Measurements from ENCODE around the gene MCOLN1.
"Not testable (repeated sequence)": the region's sequence is repeated elsewhere in the genome, so short reads cannot be mapped to it uniquely, and the experiment has no call there.

MCOLN1 gene

DNA sequence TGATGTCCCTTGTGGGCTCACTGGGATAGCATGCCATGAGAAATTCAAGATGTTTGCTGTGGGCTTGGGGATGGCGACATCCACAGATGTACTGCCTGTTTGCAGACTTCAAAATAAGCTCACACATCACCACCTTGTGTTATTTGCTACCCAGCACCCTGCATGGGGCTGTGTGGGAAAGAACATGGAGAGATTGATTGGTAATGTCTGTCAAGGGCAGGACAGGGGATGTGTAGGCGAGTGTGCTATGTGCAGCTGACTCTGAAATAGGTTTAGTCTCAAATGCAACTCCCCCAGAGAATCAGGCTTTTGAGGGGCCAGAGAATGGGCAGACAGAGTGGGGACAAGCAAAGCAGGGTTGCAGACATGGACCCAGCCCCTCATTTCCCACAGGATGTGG is 37.8 kb downstream of the MCOLN1 start:
- intact Hi-C loops (cut with DNase I) = loop anchor here (10.0 kb wide), 1 partner anchor 115 kb away; the partner anchor contains the start of gene MCEMP1
- no peak for DNase-seq

DNA sequence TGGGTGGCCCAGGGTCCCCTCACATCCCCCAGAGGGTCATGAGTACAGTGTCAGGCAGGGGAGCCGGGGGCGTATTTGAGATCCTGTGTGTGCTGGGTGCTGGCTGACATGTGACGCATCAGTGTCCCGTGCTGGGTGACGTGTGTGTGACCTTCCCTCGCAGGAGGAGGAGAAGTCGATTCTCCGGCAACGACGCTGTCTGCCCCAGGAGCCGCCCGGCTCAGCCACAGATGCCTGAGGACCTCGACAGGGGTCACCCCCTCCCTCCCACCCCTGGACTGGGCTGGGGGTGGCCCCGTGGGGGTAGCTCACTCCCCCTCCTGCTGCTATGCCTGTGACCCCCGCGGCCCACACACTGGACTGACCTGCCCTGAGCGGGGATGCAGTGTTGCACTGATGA is 38.9 kb downstream of the MCOLN1 start:
- no peak for DNase-seq

DNA sequence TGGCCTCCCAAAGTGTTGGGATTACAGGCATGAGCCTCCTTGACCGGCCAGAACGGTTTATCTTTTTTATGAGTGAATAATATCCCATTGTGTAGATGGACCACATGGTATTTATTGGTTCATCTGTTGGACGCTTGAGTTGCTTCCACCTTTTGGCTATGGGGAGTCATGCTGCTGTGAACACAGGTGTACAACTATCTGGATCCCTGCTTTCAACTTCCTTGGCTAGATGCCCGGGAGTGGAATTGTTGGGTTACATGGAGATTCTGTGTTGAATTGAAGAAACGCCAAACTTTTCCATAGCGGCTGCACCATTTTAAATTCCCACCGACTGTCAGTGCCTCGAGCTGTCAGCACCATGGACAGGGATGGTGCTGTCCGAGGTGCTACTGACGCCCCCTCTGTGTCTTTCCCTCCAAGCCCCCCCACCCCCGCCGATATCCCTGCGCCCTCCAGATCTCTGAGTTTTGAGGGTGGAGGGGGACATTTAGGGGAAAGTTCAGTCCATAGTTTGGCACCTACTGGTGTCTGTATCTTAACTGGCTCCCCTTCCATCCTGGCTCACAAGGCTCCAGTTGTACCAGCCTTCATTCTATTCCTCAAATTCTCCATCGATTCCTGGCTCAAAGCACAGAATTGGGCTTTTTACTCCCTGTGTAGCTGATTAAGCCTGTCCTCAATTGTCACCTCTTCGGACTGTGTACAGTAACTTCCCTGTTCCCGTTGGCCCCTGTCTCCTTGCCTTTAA is 40.4 kb downstream of the MCOLN1 start:
- no peak for DNase-seq
- intact Hi-C loops (cut with DNase I) = loop anchor here (10.0 kb wide), 1 partner anchor 112 kb away; the partner anchor contains the start of gene MCEMP1

More for the DNA sequence above, 38.9 kb downstream of the MCOLN1 start:
- intact Hi-C loops (cut with DNase I) = loop anchor here (10.0 kb wide), 1 partner anchor 113 kb away; the partner anchor contains the start of gene MCEMP1

DNA sequence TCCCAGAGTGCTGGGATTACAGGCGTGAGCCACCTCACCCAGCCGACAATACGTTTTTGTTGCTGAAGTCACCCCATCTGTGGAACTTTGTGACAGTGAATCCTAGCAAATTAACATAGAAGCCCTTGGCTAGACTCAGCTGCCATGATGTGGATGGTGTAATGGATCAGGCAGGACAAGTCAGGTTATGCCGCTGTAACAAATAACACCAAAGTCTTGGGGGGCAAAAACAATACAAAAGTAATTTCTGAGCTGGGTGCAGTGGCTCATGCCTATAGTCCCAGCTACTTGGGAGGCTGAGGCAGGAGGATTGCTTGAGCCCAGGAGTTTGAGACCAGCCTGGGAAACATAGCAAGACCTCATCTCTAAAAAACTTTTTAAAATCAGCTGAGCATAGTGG is 42.4 kb downstream of the MCOLN1 start:
- intact Hi-C loops (cut with DNase I) = loop anchor here (5.0 to 10.0 kb wide), 2 partner anchors 110 to 232 kb away; partner anchors contain the start of gene MCEMP1

DNA sequence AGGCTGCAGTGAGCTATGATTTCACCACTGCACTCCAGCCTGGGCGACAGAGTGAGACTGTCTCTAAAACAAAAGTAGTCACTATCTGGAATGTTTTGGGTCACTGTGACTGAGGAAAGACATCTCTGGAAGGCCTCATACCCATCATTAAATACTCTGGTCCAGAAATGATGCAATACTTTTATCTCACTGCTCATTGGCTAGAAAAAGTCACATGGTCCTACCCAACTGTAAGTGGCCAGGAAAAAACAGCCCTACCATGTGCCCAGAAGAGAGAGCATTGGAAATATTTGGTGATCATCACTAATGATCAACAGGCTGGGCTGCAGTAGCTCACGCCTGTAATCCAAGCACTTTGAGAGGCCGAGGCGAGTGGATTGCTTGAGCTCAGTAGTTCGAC is 42.9 kb downstream of the MCOLN1 start:
- DNase-seq = no peak

More for the DNA sequence above, 42.4 kb downstream of the MCOLN1 start:
- DNase-seq = no peak

DNA sequence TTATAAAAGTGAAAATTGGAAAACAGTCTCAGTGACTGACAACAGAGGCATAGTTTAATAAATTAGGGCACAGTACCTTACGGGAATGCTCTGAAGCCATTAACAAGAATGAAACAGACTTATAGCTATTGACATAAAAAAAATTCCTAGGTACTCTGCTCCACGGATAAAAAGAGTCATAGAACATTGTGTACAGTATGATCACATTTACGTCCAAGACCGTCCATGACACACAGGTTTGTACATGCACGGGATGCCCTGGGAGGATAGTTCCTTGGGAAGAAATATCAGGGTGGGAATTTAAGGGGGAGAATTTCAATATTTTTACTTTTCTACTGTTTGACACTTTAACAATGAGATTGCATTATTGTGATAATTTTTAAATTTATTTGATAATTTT is 48.3 kb downstream of the MCOLN1 start:
- DNase-seq = no peak
- intact Hi-C loops (cut with DNase I) = no loop called here

More for the DNA sequence above, 42.9 kb downstream of the MCOLN1 start:
- intact Hi-C loops (cut with DNase I) = loop anchor here (5.0 to 10.0 kb wide), 2 partner anchors 109 to 232 kb away; partner anchors contain the start of gene MCEMP1

DNA sequence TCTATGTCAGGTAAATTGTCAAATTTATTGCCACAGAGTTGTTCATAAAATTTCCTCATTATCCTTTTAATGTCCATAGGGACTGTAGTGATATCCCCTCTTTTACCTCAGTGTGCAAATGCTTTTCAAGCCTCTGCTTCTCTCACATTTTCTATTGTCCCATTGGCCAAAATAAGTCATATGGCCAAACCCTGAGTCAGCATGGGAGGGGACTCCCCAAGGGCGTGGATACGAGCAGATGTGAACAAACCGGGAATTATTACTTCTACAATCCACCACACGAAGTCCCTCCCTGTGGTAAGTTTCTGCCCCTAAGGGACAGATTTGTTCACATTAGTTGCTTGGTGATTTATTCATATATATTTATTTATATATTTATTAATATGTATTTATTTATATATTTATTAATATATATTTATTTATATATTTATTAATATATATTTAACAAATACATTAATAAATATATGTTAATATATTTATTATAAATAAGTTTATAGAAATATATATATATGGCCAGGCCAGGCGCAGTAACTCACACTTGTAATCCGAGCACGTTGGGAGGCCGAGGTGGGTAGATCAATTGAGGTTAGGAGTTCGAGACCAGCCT is 53.1 kb downstream of the MCOLN1 start:
- DNase-seq = no peak
- intact Hi-C loops (cut with DNase I) = no loop called here

DNA sequence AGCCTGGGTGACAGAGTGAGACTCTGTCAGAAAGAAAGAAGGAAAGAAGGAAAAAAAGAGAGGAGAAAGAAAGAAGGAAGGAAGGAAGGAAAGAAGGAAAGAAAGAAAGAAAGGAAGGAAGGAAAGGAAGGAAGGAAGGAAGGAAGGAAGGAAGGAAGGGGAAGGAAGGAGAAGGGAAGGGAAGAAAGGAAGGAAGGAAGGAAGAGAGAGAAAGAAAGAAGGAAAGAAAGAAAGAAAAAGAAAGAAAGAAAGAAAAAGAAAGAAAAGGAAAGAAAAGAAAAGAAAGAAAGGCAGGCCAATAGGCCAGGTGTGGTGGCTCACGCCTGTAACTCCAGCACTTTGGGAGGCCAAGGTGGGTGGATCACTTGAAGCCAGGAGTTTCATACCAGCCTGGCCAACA is 55.0 kb downstream of the MCOLN1 start:
- DNase-seq; intact Hi-C loops (cut with DNase I): not testable (repeated sequence)

DNA sequence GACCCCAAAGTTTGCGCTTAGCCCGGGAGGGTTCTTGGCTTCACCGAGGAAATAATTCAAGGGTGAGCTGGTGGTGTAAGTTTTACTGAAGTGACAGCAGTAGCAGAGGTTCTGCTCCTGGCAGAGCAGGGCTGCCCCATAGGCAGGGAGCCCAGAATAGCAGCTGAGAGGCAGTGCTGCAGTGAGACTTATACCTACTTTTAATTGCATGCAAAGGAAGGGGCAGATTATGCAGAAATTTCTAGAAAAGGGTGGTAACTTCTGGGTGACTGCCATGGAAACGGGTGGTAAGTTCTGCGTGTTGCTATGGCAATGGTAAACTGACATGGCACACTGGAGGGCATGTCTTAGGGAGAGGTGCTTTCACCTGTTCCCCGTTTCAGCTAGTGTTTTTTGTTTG is 55.7 kb downstream of the MCOLN1 start:
- intact Hi-C loops (cut with DNase I) = no loop called here
- no peak for DNase-seq

DNA sequence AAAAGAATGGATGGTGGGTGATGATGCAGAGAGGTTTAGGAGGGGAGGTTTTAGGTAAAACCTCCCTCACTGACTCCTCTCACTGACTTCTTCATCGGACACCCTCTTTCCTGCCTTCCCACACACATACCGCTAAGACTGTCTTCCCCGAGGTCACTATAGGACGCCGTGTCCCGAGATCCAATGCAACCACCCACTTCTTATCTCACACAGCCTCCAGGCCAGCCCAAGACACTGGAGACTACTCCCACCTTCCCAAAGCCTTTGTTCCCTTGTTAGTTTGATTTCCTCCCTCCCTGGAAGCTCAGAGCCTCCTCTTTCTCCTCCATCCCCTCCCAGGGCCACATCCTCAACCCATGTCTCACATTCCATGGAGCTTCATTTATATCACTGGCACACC is 56.8 kb downstream of the MCOLN1 start:
- DNase-seq = no peak
- intact Hi-C loops (cut with DNase I) = no loop called here

DNA sequence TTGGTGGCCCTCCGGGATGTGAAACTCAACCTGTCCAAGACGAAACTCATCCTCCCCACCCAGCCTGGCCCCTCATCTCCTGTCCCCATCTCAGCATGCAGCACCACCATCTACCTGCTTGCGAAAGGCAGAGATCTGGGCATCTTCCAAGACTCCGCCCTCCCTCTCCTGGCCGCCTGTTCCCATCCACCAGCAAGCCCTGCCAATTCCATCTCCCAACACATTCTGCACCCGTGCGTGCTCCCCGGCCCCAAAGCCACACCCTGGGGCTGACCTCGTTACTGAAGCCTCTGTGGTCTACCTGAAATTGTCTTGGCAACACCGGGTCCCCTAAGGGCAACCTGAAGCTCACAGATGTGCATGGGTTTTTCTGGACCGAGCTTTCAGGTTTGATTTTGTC is 60.0 kb downstream of the MCOLN1 start:
- intact Hi-C loops (cut with DNase I) = no loop called here
- no peak for DNase-seq

All from posterior cingulate gyrus (tissue), 11 donors.